Activated naive CD4-positive, alpha-beta T cell treated with anti-CD3 and anti-CD28 coated beads, Interleukin-2, amount 10 ng/mL, durations not matched to agents 5 hours and 36 hours (primary cell): ENCODE measurements around the gene MAG. TPM values are rescaled to one million over a fixed set of nuclear protein-coding genes. Genes with fewer than 3 reads are reported as not detected.

ENCODE experiments used
- microRNA-seq: library from miRNA; unstranded; fragments of <30 nt; microRNA quantifications from one replicate; pipeline ENCODE4 v1.2.0, GENCODE V29; 2022; ENCODE audit warnings: borderline microRNAs expressed, borderline replicate concordance
- total RNA-seq, 2 experiments: library from RNA; stranded (reverse); gene quantifications; one replicate each; pipeline ENCODE4 v1.2.3, GENCODE V29; 2021

The MAG gene
- total RNA-seq: under 1 TPM in 1 of 2 experiments, not detected in 1; 0.14 TPM

GRCh38 chr19:35291916-35292315 lies at the start of gene MAG:
Gene MAG, plus strand, starts transcription at chr19:35292161. Its CDS starts 3,248 bp downstream, at chr19:35295409.

GRCh38 chr19:35248310-35249145 lies 43.4 kb upstream of the MAG start, which contains the start of gene LSR:
Gene LSR, plus strand, starts transcription at chr19:35249002. Its CDS starts 21 bp downstream, at chr19:35249023.

GRCh38 chr19:35268536-35269437 lies 23.2 kb upstream of the MAG start, which contains the start of gene USF2:
Gene USF2, plus strand, starts transcription at chr19:35268962. Its CDS starts 140 bp downstream, at chr19:35269102.

GRCh38 chr19:35328851-35329285 lies 36.9 kb downstream of the MAG start, which contains the start of gene CD22:
Gene CD22, plus strand, starts transcription at chr19:35329187. Its CDS starts 2,854 bp downstream, at chr19:35332041.

GRCh38 chr19:35347171-35347929 lies 55.4 kb downstream of the MAG start, which contains the start of gene FFAR1:
Gene FFAR1, plus strand, starts transcription at chr19:35347902. Its CDS starts 3,650 bp downstream, at chr19:35351552.

GRCh38 chr19:35357867-35358573 lies 66.1 kb downstream of the MAG start, which contains the start of gene FFAR3:
Gene FFAR3, plus strand, starts transcription at chr19:35358460. Its CDS starts 431 bp downstream, at chr19:35358891.

Small RNA genes lying within 50 kb of the gene (microRNA-seq; reads per million reads assigned to microRNA genes)
- not detected for gene MIR5196

Other genes starting within 250 kb of the MAG start
- gene FXYD3, start 176.3 kb upstream of the MAG start, total RNA-seq: not detected
- gene LGI4, start 157.1 kb upstream of the MAG start, total RNA-seq: 1 to 10 TPM; 1.0 TPM
- 1 to 10 TPM; 4.5 to 6.3 TPM for gene FXYD1, start 153.3 kb upstream of the MAG start, total RNA-seq
- gene FXYD7, start 148.9 kb upstream of the MAG start, total RNA-seq: 10 to 100 TPM; 20.4 to 22.1 TPM
- gene FXYD5, start 137.4 kb upstream of the MAG start, total RNA-seq: 100 to 1,000 TPM; 732 to 764 TPM
- not detected for gene FAM187B, start 63.4 kb upstream of the MAG start, total RNA-seq
- 10 to 100 TPM; 18.5 to 20.1 TPM for gene LSR, start 43.2 kb upstream of the MAG start, total RNA-seq
- 100 to 1,000 TPM; 187 TPM for gene USF2, start 23.2 kb upstream of the MAG start, total RNA-seq
- gene HAMP, start 9.6 kb upstream of the MAG start, total RNA-seq: 1 to 10 TPM in 1 of 2 experiments, under 1 TPM in 1; 0.60 to 1.1 TPM
- gene CD22, start 37.0 kb downstream of the MAG start, total RNA-seq: under 1 TPM; 0.24 to 0.50 TPM
- gene FFAR1, start 55.7 kb downstream of the MAG start, total RNA-seq: not detected
- gene FFAR3, start 66.3 kb downstream of the MAG start, total RNA-seq: not detected
- not detected for gene GPR42, start 78.9 kb downstream of the MAG start, total RNA-seq
- gene FFAR2, start 156.1 kb downstream of the MAG start, total RNA-seq: not detected
- not detected for gene KRTDAP, start 198.3 kb downstream of the MAG start, total RNA-seq
- not detected for gene DMKN, start 221.5 kb downstream of the MAG start, total RNA-seq
- not detected for gene SBSN, start 236.2 kb downstream of the MAG start, total RNA-seq
- not detected for gene GAPDHS, start 241.3 kb downstream of the MAG start, total RNA-seq